Naive B cell (primary cell): ENCODE data around the gene CMAS. TPM values are rescaled to one million over a fixed set of nuclear protein-coding genes. Genes with fewer than 3 reads are reported as not detected.
"Not testable (repeated sequence)": the region's sequence is repeated elsewhere in the genome, so short reads cannot be mapped to it uniquely, and the experiment has no call there.

Source experiments
- ATAC-seq, 2 donors: fragments of 150-1000 bp; cut with Tn5 transposase; 2 replicates each; pipeline ENCODE4 v1.10.0; 2021; ENCODE audit warnings: low read depth in 2 of 2, mild to moderate bottlenecking in 2 of 2, moderate library complexity in 2 of 2
- DNase-seq: peaks from one replicate; pipeline ENCODE4 v3.0.0; 2022
- H3K27ac Mint-ChIP-seq, 6 donors: one replicate each; pipeline ENCODE4 v1.8.0; 2020 to 2022; ENCODE audit warnings: mild to moderate bottlenecking in 6 of 6, mixed read lengths in 6 of 6, moderate library complexity in 5 of 6, inconsistent platforms in 2 of 6
- H3K27me3 Mint-ChIP-seq, 3 donors: one replicate each; pipeline ENCODE4 v1.8.0; 2021 to 2022; ENCODE audit warnings: mixed read lengths in 3 of 3, mild to moderate bottlenecking in 1 of 3
- H3K36me3 Mint-ChIP-seq, 2 donors: one replicate each; pipeline ENCODE4 v1.8.0; 2020 to 2022; ENCODE audit warnings: mixed read lengths in 2 of 2, inconsistent platforms in 1 of 2, mild to moderate bottlenecking in 1 of 2
- H3K4me1 Mint-ChIP-seq, 3 donors: one replicate each; pipeline ENCODE4 v1.8.0; 2020 to 2022; ENCODE audit warnings: mixed read lengths in 3 of 3, inconsistent platforms in 1 of 3, mild to moderate bottlenecking in 1 of 3, moderate library complexity in 1 of 3
- H3K4me3 Mint-ChIP-seq, 8 donors: one replicate each; pipeline ENCODE4 v1.8.0; 2020 to 2022; ENCODE audit warnings: mild to moderate bottlenecking in 8 of 8, mixed read lengths in 8 of 8, moderate library complexity in 8 of 8, inconsistent platforms in 2 of 8
- H3K9me3 Mint-ChIP-seq, 7 donors: one replicate each; pipeline ENCODE4 v1.8.0; 2020 to 2022; ENCODE audit warnings: mixed read lengths in 7 of 7, mild to moderate bottlenecking in 5 of 7, inconsistent platforms in 2 of 7, moderate library complexity in 1 of 7
- polyA plus RNA-seq, 6 donors: library from polyadenylated mRNA; unstranded; fragments of 300-500 nt; fragmentation: Illumina TruSeq; gene quantifications; one replicate each; pipeline ENCODE4 v1.2.3, GENCODE V29; 2021; ENCODE audit warnings: low read depth in 6 of 6

CMAS gene
- polyA plus RNA-seq, result 10 to 100 TPM; 29.6 to 43.7 (median 33.2) TPM

DNA sequence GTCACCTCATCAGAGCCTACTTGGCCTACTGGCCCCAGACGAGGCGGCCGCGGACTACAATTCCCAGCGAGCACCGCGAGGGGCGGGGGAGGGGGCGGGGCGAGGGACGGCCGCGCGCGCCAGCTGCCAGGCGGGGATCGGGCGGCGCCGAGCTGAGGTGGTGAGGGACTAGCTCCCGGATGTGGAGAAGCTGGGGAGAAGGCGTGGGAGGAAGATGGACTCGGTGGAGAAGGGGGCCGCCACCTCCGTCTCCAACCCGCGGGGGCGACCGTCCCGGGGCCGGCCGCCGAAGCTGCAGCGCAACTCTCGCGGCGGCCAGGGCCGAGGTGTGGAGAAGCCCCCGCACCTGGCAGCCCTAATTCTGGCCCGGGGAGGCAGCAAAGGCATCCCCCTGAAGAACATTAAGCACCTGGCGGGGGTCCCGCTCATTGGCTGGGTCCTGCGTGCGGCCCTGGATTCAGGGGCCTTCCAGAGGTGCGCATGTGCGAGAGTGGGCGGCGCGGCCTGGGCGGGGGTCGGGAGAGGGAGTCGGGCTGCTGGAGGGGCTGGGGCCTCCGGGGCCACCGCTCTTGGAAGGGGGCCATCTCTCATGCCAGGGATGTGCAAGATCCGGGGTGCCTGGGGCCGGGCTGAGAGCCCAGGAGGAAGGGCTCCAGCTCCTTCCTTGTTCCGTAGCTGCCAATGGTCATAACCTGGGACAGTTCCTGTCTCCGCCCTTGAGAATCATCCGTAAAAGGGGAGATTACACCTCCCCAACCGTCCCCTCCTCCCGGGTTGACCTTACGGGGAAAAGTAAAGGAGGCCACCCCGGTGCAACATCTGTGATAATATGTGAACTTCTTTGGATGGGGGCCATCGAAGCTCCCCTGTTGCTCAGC lies at the start of gene CMAS:
Gene CMAS (plus strand): TSS at position 129 of the 878 bp plus-strand sequence. CDS start 86 bp downstream, at position 215.
- Mint-ChIP-seq H3K36me3 (no peaks in the 10 kb centered on the region), H3K4me1 (peaks cover 17 to 23% (median 20%) of the 10 kb centered on the region in 3 donors), H3K9me3 (no peaks in the 10 kb centered on the region), H3K27me3 (peaks cover 0 to 4% (median 3%) of the 10 kb centered on the region in 3 donors), H3K27ac (peak within 1 kb of the TSS; percentile 56 to 91 (median 80)), H3K4me3 (peak within 1 kb of the TSS; percentile 89 to 98 (median 94))
- peak; percentile 52 for DNase-seq
- peak; percentile 91 to 92 for ATAC-seq

DNA sequence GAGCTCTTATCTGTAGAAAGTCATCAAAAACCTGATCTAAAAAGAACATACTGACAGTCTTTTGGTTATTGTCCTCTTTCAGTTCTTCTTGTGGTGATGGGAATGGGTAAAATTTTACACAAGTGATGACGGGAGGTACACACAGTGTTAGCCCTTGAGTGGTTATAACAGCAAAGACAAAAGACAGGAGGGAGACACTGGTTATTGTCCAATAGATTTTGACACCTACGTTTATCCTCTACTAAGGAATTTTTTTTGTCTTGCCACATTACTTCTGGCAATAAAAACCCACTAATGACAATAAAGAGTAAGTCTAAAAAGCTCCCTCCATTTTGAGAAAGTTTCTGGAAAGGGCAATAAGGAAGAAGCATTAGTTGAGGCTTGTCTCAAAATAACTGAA lies 47.7 kb upstream of the CMAS start:
- ATAC-seq (no peak), DNase-seq (no peak)
- no peaks in the 10 kb centered on the region for H3K36me3 Mint-ChIP-seq
- H3K4me1 Mint-ChIP-seq, result no peaks in the 10 kb centered on the region
- peaks cover 6 to 13% (median 8%) of the 10 kb centered on the region in 3 donors for H3K27me3 Mint-ChIP-seq
- H3K4me3 Mint-ChIP-seq, result no peak overlapping the region
- no peak overlapping the region for H3K27ac Mint-ChIP-seq
- no peaks in the 10 kb centered on the region for H3K9me3 Mint-ChIP-seq

DNA sequence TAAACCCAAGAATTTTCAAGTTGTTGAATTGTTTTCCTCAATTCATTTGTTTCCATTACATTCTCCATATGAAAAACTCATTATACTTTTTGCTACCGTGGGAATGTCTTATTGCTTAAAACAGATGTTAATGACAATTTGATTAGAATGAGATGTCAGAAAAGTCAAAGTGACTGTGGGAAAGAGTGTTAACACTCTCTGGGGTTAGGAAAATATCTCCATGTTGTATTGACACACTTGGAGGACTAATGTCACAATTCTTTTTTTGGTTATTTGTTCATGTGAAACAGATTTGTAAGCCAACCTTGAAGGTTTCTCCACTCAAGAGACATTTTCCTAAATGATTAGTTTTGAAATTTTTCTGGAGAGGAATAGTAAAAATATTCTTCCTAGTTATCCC lies 47.2 kb upstream of the CMAS start:
- Mint-ChIP-seq H3K4me1 (no peaks in the 10 kb centered on the region), H3K9me3 (no peaks in the 10 kb centered on the region), H3K4me3 (no peak overlapping the region), H3K27ac (no peak overlapping the region), H3K27me3 (peaks cover 6 to 13% (median 8%) of the 10 kb centered on the region in 3 donors), H3K36me3 (no peaks in the 10 kb centered on the region)
- no peak for DNase-seq
- no peak for ATAC-seq

DNA sequence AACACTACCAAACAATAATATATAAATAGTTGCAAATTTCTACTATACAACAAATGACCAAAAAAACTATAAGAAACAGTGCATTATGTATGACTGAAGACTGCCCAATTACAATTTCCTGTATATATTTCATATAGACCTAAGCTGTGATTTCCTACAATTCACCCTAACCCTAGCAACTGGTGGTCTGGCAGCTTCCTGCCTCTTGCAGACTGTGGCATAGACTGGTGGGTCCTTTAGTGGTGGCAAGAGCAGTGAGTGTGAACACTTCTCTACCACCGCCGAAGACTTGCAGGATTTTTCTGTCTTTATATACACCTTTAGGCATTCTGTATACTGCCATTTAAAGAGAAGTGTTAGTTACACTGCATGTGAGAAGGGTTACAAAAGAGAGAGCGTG lies 43.6 kb upstream of the CMAS start:
- Mint-ChIP-seq H3K27me3 (peaks cover 1 to 8% (median 6%) of the 10 kb centered on the region in 3 donors), H3K27ac (no peak overlapping the region), H3K4me3 (no peak overlapping the region), H3K9me3 (peaks cover 0 to 4% (median 0%) of the 10 kb centered on the region in 7 donors), H3K36me3 (no peaks in the 10 kb centered on the region), H3K4me1 (no peaks in the 10 kb centered on the region)
- ATAC-seq, result no peak
- DNase-seq, result no peak

DNA sequence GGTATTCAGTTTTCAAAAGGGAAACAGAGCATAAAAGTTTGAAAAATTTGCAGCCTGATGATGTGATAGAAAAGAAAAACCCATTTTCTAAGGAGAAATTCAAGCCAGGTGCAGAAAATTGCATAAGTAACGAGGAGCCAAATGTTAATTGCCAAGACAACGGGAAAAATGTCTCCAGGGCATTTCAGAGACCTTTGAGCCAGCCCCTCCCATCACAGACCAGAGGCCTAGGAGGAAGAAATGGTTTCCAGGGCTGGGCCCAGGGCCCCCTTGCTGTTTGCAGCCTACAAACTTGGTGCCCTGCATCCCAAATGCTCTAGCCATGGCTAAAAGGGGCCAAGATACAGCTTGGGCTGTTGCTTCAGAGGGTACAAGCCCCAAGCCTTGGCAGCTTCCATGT lies 38.2 kb upstream of the CMAS start:
- not testable (repeated sequence) for ATAC-seq, DNase-seq, H3K4me1 Mint-ChIP-seq, H3K27ac Mint-ChIP-seq, H3K36me3 Mint-ChIP-seq, H3K4me3 Mint-ChIP-seq
- peaks cover 0 to 12% (median 0%) of the 10 kb centered on the region in 3 donors for H3K27me3 Mint-ChIP-seq
- H3K9me3 Mint-ChIP-seq, result peaks cover 0 to 15% (median 6%) of the 10 kb centered on the region in 7 donors

DNA sequence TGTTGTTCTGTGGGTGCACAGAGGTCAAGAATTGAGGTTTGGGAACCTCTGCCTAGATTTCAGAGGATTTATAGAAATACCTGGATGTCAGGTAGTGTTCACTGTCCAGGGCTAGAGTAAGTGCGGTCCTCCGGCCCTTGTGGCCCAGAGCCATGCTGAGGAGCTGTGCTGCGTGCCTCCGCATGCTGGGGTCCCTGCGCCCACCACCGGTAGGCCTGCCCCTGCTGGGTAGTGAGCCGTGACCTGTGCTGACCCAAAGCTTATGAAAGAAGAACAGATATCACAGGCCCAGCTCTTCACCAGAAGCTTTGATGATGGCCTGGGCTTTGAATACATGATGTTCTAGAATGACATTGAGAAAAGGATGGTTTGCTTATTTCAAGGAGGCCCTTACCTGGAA lies 37.8 kb upstream of the CMAS start:
- Mint-ChIP-seq H3K4me1 (no peaks in the 10 kb centered on the region), H3K9me3 (peaks cover 0 to 15% (median 6%) of the 10 kb centered on the region in 7 donors), H3K4me3 (no peak overlapping the region), H3K27ac (no peak overlapping the region), H3K27me3 (peaks cover 0 to 12% (median 1%) of the 10 kb centered on the region in 3 donors), H3K36me3 (peaks cover 0 to 4% of the 10 kb centered on the region in 2 donors)
- DNase-seq (no peak), ATAC-seq (no peak)

DNA sequence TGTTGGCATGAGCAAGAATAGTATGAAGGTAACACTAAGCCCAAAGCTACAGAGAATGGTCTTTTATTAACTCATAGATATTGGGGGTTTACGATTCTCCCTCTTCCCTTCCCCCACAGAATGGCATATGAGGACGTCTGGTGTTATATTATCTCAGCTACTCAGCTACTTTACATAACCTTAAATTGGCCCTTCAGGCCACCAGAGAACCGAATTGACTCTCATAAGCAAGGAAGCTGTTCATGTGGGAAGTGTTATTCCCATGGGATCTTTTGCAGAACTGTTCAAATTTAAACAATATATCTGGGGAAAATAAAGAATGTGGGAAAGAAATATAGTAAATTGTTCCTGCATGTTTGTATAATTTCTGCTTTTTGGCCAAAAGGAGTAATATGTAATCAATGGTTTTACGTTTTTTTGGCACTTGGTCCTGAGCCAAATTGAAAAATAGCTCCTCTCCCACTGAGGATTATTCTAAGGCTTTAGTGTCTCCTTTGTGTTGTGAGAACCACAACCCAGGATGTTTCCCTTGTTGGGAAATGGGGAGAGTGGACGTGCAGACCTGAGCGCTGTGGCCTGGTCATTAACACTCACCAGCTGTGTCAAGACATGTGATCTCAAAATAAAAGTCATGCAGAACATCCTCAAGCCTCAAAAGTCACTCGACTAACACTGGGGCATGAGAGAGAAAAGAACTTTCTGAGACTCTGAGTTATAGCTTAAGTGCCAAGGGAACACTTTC lies 31.8 kb upstream of the CMAS start:
- H3K27me3 Mint-ChIP-seq, result peaks cover 11 to 31% (median 12%) of the 10 kb centered on the region in 3 donors
- H3K36me3 Mint-ChIP-seq, result peaks cover 0 to 4% of the 10 kb centered on the region in 2 donors
- H3K27ac Mint-ChIP-seq, result no peak overlapping the region
- no peak for ATAC-seq
- peaks cover 0 to 15% (median 3%) of the 10 kb centered on the region in 7 donors for H3K9me3 Mint-ChIP-seq
- DNase-seq, result no peak
- H3K4me1 Mint-ChIP-seq, result no peaks in the 10 kb centered on the region
- H3K4me3 Mint-ChIP-seq, result no peak overlapping the region

DNA sequence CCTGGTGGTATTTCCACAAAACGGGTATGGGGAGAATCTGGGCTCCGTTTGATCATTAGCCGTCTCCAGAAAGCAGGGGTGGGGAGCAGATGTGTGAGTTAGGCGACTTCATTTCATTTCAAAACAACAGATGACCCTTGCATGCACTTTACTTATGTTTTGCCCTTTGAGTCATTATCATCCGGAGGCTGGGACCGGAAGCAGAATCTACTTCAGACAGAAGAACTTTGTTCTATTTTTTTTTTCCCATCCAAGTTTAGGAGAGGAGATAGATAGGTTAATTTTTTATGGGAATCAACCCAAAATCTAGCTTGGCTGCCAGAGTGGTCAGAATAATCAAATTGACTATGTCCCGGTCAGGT lies 31.3 kb upstream of the CMAS start:
- Mint-ChIP-seq H3K4me3 (no peak overlapping the region), H3K9me3 (peaks cover 0 to 11% (median 3%) of the 10 kb centered on the region in 7 donors)

DNA sequence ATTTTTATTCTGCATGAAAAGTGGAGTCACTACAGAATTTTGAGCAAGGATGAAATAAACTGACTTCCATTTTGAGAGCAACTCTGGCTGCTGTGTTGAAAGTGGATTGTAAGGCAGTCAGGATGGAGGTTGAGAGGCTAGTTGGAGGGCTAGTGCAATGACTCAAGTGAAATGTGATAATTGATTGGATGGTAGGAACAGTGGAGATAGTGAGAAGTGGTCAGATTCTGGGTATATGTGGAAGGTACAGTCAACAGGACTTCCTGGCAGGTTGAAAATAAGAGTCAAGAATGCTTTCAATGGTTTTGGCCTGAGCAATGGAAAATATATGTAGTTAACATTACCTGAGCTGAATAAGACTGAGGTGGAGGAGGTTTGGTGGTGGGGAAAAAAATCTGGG lies 29.0 kb upstream of the CMAS start:
- Mint-ChIP-seq H3K36me3 (no peaks in the 10 kb centered on the region), H3K27me3 (peaks cover 11 to 31% (median 12%) of the 10 kb centered on the region in 3 donors), H3K4me1 (no peaks in the 10 kb centered on the region), H3K27ac (no peak overlapping the region), H3K9me3 (no peaks in the 10 kb centered on the region), H3K4me3 (no peak overlapping the region)
- ATAC-seq, result no peak
- DNase-seq, result no peak

More for the DNA sequence above, 31.3 kb upstream of the CMAS start:
- ATAC-seq, result no peak
- Mint-ChIP-seq H3K4me1 (no peaks in the 10 kb centered on the region), H3K27ac (no peak overlapping the region), H3K27me3 (peaks cover 11 to 31% (median 12%) of the 10 kb centered on the region in 3 donors), H3K36me3 (peaks cover 0 to 4% of the 10 kb centered on the region in 2 donors)
- DNase-seq, result no peak

DNA sequence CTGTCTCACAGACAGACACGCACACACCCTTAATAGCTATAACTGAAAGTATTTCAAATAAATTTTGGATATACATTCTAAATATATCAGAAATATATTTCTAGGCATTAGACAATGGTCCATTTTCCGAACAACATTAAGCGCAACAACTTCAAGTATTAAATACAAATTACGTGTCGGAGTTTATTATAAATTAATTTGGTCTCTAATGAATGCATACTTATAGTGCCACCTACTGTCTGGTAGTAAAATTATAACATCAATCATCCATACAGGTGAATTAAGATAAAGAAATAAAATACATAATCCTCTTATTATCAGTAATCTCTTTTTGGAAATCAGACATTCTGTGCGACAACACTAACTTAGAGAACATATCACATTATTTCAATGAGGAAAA lies 27.2 kb upstream of the CMAS start:
- no peak overlapping the region for H3K4me3 Mint-ChIP-seq
- peaks cover 3 to 25% (median 7%) of the 10 kb centered on the region in 3 donors for H3K27me3 Mint-ChIP-seq
- ATAC-seq, result no peak
- no peaks in the 10 kb centered on the region for H3K4me1 Mint-ChIP-seq
- no peak overlapping the region for H3K27ac Mint-ChIP-seq
- H3K36me3 Mint-ChIP-seq, result peaks cover under 1 to 8% of the 10 kb centered on the region in 2 donors
- DNase-seq, result no peak
- H3K9me3 Mint-ChIP-seq, result peaks cover 0 to 17% (median 10%) of the 10 kb centered on the region in 7 donors

DNA sequence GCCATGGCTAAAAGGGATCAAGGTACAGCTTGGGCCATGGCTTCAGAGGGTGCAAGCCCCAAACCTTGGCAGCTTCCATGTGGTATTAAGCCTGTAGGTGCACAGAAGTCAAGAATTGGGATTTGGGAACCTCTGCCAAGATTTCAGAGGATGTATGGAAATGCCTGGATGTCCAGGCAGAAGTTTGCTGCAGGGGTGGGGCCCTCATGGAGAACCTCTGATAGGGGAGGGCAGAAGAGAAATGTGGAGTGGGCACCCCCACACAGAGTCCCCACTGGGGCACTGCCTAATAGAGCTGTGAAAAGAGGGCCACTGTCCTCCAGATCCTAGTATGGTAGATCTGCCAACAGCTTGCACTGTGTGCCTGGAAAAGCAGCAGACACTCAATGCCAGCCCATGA lies 22.5 kb upstream of the CMAS start:
- H3K4me1 Mint-ChIP-seq, H3K4me3 Mint-ChIP-seq, H3K27ac Mint-ChIP-seq, ATAC-seq, DNase-seq, H3K27me3 Mint-ChIP-seq: not testable (repeated sequence)
- peaks cover 0 to 28% (median 20%) of the 10 kb centered on the region in 7 donors for H3K9me3 Mint-ChIP-seq
- peaks cover 8 to 14% of the 10 kb centered on the region in 2 donors for H3K36me3 Mint-ChIP-seq

DNA sequence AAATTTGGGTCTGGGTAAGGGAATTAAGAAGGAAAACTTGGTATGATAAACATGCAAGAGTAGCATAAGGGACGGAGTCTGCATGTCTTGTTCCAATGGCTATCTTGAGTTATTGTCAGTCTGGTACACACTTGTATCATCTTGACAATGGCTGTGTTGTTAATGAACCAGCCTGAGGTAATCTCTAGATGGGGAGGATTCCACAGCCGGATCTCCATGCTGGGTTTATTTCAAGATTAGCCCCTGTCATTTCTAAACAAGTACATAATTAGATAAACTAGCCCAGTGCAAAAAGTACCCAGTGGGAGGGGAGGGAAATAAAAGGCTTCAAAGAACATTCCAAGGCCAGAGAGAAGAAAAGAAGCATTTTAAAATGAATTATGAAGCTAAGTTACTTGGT lies 16.5 kb upstream of the CMAS start:
- Mint-ChIP-seq H3K4me3 (no peak overlapping the region), H3K27me3 (peaks cover 0 to 7% (median 0%) of the 10 kb centered on the region in 3 donors), H3K36me3 (peaks cover 0 to under 1% of the 10 kb centered on the region in 2 donors), H3K27ac (no peak overlapping the region), H3K4me1 (no peaks in the 10 kb centered on the region), H3K9me3 (peaks cover 0 to 8% (median 1%) of the 10 kb centered on the region in 7 donors)
- no peak for DNase-seq
- no peak for ATAC-seq

DNA sequence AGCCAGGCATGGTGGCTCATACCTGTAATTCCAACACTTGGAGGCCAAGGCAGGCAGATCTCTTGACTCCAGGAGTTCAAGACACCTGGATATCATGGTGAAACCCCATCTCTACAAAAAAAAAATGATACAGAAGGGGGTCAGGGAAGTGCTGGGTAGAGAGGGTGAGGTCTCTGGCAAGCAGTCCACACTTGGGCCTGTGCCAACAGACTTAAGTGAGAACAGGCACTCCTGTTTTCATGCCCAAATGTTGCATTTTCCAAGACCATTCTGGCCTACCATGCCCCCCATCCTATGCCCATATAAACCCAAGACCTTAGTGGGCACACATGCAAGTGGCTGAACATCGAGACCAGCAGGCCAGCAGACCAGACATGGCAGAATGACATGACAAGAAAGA lies 16.0 kb upstream of the CMAS start:
- no peaks in the 10 kb centered on the region for H3K4me1 Mint-ChIP-seq
- H3K9me3 Mint-ChIP-seq, result peaks cover 0 to 3% (median 0%) of the 10 kb centered on the region in 7 donors
- H3K27me3 Mint-ChIP-seq, result peaks cover 0 to 7% (median 0%) of the 10 kb centered on the region in 3 donors
- no peak for DNase-seq
- H3K36me3 Mint-ChIP-seq, result no peaks in the 10 kb centered on the region
- no peak overlapping the region for H3K4me3 Mint-ChIP-seq
- no peak for ATAC-seq
- no peak overlapping the region for H3K27ac Mint-ChIP-seq
